Mesenchymal stem cell (in vitro differentiated cells and primary cell): ENCODE results near the gene FXYD2.

ENCODE experiments used
- DNase-seq: peaks from one replicate; pipeline ENCODE4 v3.0.0-alpha.2; 2013
- H2AFZ ChIP-seq: one replicate; pipeline ENCODE4 v1.6.1; 2013; ENCODE audit warnings: low read depth, mild to moderate bottlenecking, control low read depth, inconsistent platforms, low read length, moderate library complexity
- H2AK5ac ChIP-seq: 2 replicates; pipeline ENCODE4 v1.6.1; 2013; ENCODE audit warnings: low read length, moderate library complexity, mild to moderate bottlenecking, inconsistent platforms; ENCODE audit not compliant: severe bottlenecking
- H2BK120ac ChIP-seq: one replicate; pipeline ENCODE4 v1.6.1; 2013; ENCODE audit warnings: low read depth, mild to moderate bottlenecking, inconsistent platforms, low read length, moderate library complexity
- H2BK12ac ChIP-seq, 2 experiments: one replicate each; pipeline ENCODE4 v1.6.1; 2013; ENCODE audit warnings: inconsistent platforms in 2 of 2, low read length in 2 of 2, mild to moderate bottlenecking in 2 of 2, moderate library complexity in 2 of 2, control low read depth in 1 of 2
- H2BK15ac ChIP-seq: one replicate; pipeline ENCODE4 v1.6.1; 2013; ENCODE audit warnings: mild to moderate bottlenecking, low read depth, inconsistent platforms; ENCODE audit not compliant: poor library complexity, severe bottlenecking
- H2BK5ac ChIP-seq: 2 replicates; pipeline ENCODE4 v1.6.1; 2013; ENCODE audit warnings: low read depth, mild to moderate bottlenecking, low read length, control low read depth, inconsistent platforms; ENCODE audit not compliant: poor library complexity, severe bottlenecking
- H3K14ac ChIP-seq, 2 experiments: one replicate each; pipeline ENCODE4 v1.6.1; 2013; ENCODE audit warnings: inconsistent platforms in 2 of 2, low read length in 2 of 2, control low read depth in 1 of 2, mild to moderate bottlenecking in 1 of 2, moderate library complexity in 1 of 2
- H3K18ac ChIP-seq, 2 experiments: one replicate each; pipeline ENCODE4 v1.6.1; 2013; ENCODE audit warnings: inconsistent platforms in 2 of 2, low read length in 2 of 2, control low read depth in 1 of 2, low read depth in 1 of 2, mild to moderate bottlenecking in 1 of 2
- H3K23ac ChIP-seq, 2 experiments: one replicate each; pipeline ENCODE4 v1.6.1; 2013; ENCODE audit warnings: inconsistent platforms in 2 of 2, low read length in 2 of 2, mild to moderate bottlenecking in 2 of 2, moderate library complexity in 2 of 2, control low read depth in 1 of 2
- H3K27ac ChIP-seq: 2 replicates; pipeline ENCODE4 v1.5.1; 2013; ENCODE audit warnings: mild to moderate bottlenecking, moderate library complexity, low read length, control low read depth, inconsistent platforms; ENCODE audit not compliant: poor library complexity, severe bottlenecking
- H3K27me3 ChIP-seq, 2 experiments: 2 replicates each; pipeline versions ENCODE4 v1.6.1 to v1.7.0; 2013; ENCODE audit warnings: low read length in 2 of 2, mild to moderate bottlenecking in 2 of 2, moderate library complexity in 2 of 2, control low read depth in 1 of 2, inconsistent platforms in 1 of 2; ENCODE audit not compliant: control insufficient read depth in 1 of 2, insufficient read depth in 1 of 2
- H3K36me3 ChIP-seq, 2 experiments: 2 replicates each; pipeline versions ENCODE4 v1.6.1 to v1.7.0; 2013; ENCODE audit warnings: low read length in 2 of 2, control low read depth in 1 of 2, inconsistent platforms in 1 of 2, low read depth in 1 of 2, mild to moderate bottlenecking in 1 of 2; ENCODE audit not compliant: insufficient read depth in 2 of 2, control insufficient read depth in 1 of 2
- H3K4ac ChIP-seq, 2 experiments: one replicate each; pipeline ENCODE4 v1.6.1; 2013; ENCODE audit warnings: inconsistent platforms in 2 of 2, low read length in 2 of 2, mild to moderate bottlenecking in 2 of 2, moderate library complexity in 2 of 2, control low read depth in 1 of 2, low read depth in 1 of 2
- H3K4me1 ChIP-seq: 2 replicates; pipeline ENCODE4 v1.6.1; 2013; ENCODE audit warnings: low read depth, low read length, control low read depth; ENCODE audit not compliant: control insufficient read depth, insufficient read depth
- H3K4me2 ChIP-seq: 2 replicates; pipeline ENCODE4 v1.6.1; 2013; ENCODE audit warnings: low read length, mild to moderate bottlenecking, inconsistent platforms; ENCODE audit not compliant: poor library complexity, severe bottlenecking
- H3K4me3 ChIP-seq, 2 experiments: 2 replicates each; pipeline versions ENCODE4 v1.5.1 to v1.7.0; 2013; ENCODE audit warnings: low read length in 2 of 2, mild to moderate bottlenecking in 2 of 2, control low read depth in 1 of 2, low read depth in 1 of 2; ENCODE audit not compliant: insufficient read depth in 1 of 2
- H3K79me1 ChIP-seq: replicated peaks from 2 replicates; pipeline ENCODE4 v1.6.1; 2013; ENCODE audit warnings: mild to moderate bottlenecking, control low read depth, low read length, inconsistent platforms; ENCODE audit not compliant: poor library complexity, severe bottlenecking
- H3K9ac ChIP-seq: 2 replicates; pipeline ENCODE4 v1.7.0; 2013; ENCODE audit warnings: mild to moderate bottlenecking, low read length, moderate library complexity
- H3K9me3 ChIP-seq: 2 replicates; pipeline ENCODE4 v1.7.0; 2013; ENCODE audit warnings: mild to moderate bottlenecking, low read length; ENCODE audit not compliant: control insufficient read depth
- H4K8ac ChIP-seq: one replicate; pipeline ENCODE4 v1.6.1; 2013; ENCODE audit warnings: inconsistent platforms, mild to moderate bottlenecking, low read length, moderate library complexity
- H4K91ac ChIP-seq: one replicate; pipeline ENCODE4 v1.6.1; 2013; ENCODE audit warnings: mild to moderate bottlenecking, low read length, inconsistent platforms
- WGBS: methylation state at CpG from one replicate; pipeline ENCODE4 v1.1.7; 2013; ENCODE audit warnings: mixed read lengths; 5-methylcytosine and 5-hydroxymethylcytosine counted together

FXYD2 gene

GRCh38 chr11:117792241-117792640 lies 32.3 kb downstream of the FXYD2 start:
- no peak overlapping the region for H4K91ac ChIP-seq
- H3K36me3 ChIP-seq: peaks cover 0 to 4% of the 10 kb centered on the region in 2 experiments
- no peak for DNase-seq
- H3K79me1 ChIP-seq: peaks cover 1% of the 10 kb centered on the region
- no peak overlapping the region for H3K18ac ChIP-seq
- WGBS: 50% methylated on average over 5 of the region's 5 CpGs
- H3K4me1 ChIP-seq: peaks cover 22% of the 10 kb centered on the region
- H2BK120ac ChIP-seq: no peak overlapping the region
- no peak overlapping the region for H3K4ac ChIP-seq
- H2BK5ac ChIP-seq: no peak overlapping the region
- no peak overlapping the region for H3K23ac ChIP-seq
- no peak overlapping the region for H3K4me3 ChIP-seq
- H3K27ac ChIP-seq: no peak overlapping the region
- H2AK5ac ChIP-seq: no peak overlapping the region
- H2BK15ac ChIP-seq: no peak overlapping the region
- no peak overlapping the region for H2AFZ ChIP-seq
- H3K9ac ChIP-seq: no peak overlapping the region
- H4K8ac ChIP-seq: no peak overlapping the region
- no peaks in the 10 kb centered on the region for H3K9me3 ChIP-seq
- H3K4me2 ChIP-seq: no peak overlapping the region
- no peak overlapping the region for H2BK12ac ChIP-seq
- H3K14ac ChIP-seq: no peak overlapping the region
- peaks cover 61 to 91% of the 10 kb centered on the region in 2 experiments for H3K27me3 ChIP-seq

GRCh38 chr11:117790279-117790678 lies 34.3 kb downstream of the FXYD2 start:
- Histone ChIP-seq H3K23ac (no peak overlapping the region), H3K79me1 (no peaks in the 10 kb centered on the region), H3K4me1 (peaks cover 7% of the 10 kb centered on the region), H3K4me2 (no peak overlapping the region), H4K8ac (no peak overlapping the region), H3K18ac (no peak overlapping the region), H3K36me3 (peaks cover 0 to 4% of the 10 kb centered on the region in 2 experiments), H3K27ac (no peak overlapping the region), H3K4ac (no peak overlapping the region), H3K14ac (no peak overlapping the region), H3K27me3 (peaks cover 66 to 94% of the 10 kb centered on the region in 2 experiments), H3K4me3 (no peak overlapping the region), H2BK12ac (no peak overlapping the region), H2AK5ac (no peak overlapping the region), H2BK5ac (no peak overlapping the region), H2AFZ (no peak overlapping the region), H4K91ac (no peak overlapping the region), H3K9me3 (no peaks in the 10 kb centered on the region), H2BK15ac (no peak overlapping the region), H3K9ac (no peak overlapping the region), H2BK120ac (no peak overlapping the region)
- WGBS: 78% methylated on average over 2 of the region's 3 CpGs
- no peak for DNase-seq

GRCh38 chr11:117789241-117789640 lies 35.3 kb downstream of the FXYD2 start:
- 69% methylated on average over 4 of the region's 4 CpGs for WGBS

GRCh38 chr11:117786135-117786870 lies 38.2 kb downstream of the FXYD2 start:
- Histone ChIP-seq H3K27ac (no peak overlapping the region), H2AK5ac (no peak overlapping the region), H3K36me3 (no peaks in the 10 kb centered on the region), H3K4me2 (no peak overlapping the region), H3K79me1 (no peaks in the 10 kb centered on the region), H2AFZ (no peak overlapping the region), H3K27me3 (peaks cover 74 to 95% of the 10 kb centered on the region in 2 experiments), H2BK15ac (no peak overlapping the region), H3K4me3 (no peak overlapping the region), H2BK12ac (no peak overlapping the region), H2BK120ac (no peak overlapping the region), H3K4me1 (peaks cover 4% of the 10 kb centered on the region), H3K14ac (no peak overlapping the region), H3K9ac (no peak overlapping the region), H2BK5ac (no peak overlapping the region), H4K8ac (no peak overlapping the region), H3K4ac (no peak overlapping the region), H3K18ac (no peak overlapping the region), H3K9me3 (no peaks in the 10 kb centered on the region), H4K91ac (no peak overlapping the region), H3K23ac (no peak overlapping the region)
- DNase-seq: no peak
- 74% methylated on average over 13 of the region's 14 CpGs for WGBS

More at GRCh38 chr11:117789241-117789640, 35.3 kb downstream of the FXYD2 start:
- no peak overlapping the region for H4K91ac ChIP-seq
- no peak overlapping the region for H3K18ac ChIP-seq
- no peak for DNase-seq
- H2BK120ac ChIP-seq: no peak overlapping the region
- H3K4me2 ChIP-seq: no peak overlapping the region
- no peak overlapping the region for H3K9ac ChIP-seq
- no peak overlapping the region for H2BK15ac ChIP-seq
- no peak overlapping the region for H3K14ac ChIP-seq
- H2AFZ ChIP-seq: no peak overlapping the region
- peaks cover 66 to 95% of the 10 kb centered on the region in 2 experiments for H3K27me3 ChIP-seq
- no peak overlapping the region for H3K27ac ChIP-seq
- no peaks in the 10 kb centered on the region for H3K9me3 ChIP-seq
- peaks cover 4% of the 10 kb centered on the region for H3K4me1 ChIP-seq
- H3K36me3 ChIP-seq: peaks cover 0 to 4% of the 10 kb centered on the region in 2 experiments
- H2BK12ac ChIP-seq: no peak overlapping the region
- H3K4ac ChIP-seq: no peak overlapping the region
- H3K4me3 ChIP-seq: no peak overlapping the region
- H2BK5ac ChIP-seq: no peak overlapping the region
- H2AK5ac ChIP-seq: no peak overlapping the region
- H4K8ac ChIP-seq: no peak overlapping the region
- no peak overlapping the region for H3K23ac ChIP-seq
- H3K79me1 ChIP-seq: no peaks in the 10 kb centered on the region
